GM21360 (cell line): Measurements from ENCODE around the gene KMT2C.
"Not testable (repeated sequence)": the region's sequence is repeated elsewhere in the genome, so short reads cannot be mapped to it uniquely, and the experiment has no call there.

Experiments
- ATAC-seq: cut with Tn5 transposase; IDR thresholded peaks from one replicate; pipeline ENCODE4 v1.9.1; 2021; ENCODE audit warnings: mild to moderate bottlenecking, moderate library complexity; ENCODE audit not compliant: unreplicated experiment

The KMT2C gene

DNA sequence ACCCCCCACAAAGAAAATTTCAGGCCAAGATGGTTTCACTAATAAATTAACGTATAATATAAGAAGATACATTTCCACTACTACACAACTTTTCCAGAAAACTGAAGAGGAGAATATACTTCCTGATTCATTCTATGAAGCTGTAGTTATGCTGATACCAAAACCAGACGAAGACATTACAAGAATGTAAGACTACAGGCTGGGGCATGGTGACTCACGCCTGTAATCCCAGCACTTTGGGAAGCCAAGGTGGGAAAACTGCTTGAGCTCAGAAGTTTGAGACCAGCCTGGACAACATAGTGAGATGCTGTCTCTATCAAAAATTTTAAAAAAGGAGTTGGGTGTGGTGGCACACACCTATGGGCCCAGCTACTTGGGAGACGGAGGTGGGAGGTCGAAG lies 201.4 kb downstream of the KMT2C start:
- not testable (repeated sequence) for ATAC-seq

DNA sequence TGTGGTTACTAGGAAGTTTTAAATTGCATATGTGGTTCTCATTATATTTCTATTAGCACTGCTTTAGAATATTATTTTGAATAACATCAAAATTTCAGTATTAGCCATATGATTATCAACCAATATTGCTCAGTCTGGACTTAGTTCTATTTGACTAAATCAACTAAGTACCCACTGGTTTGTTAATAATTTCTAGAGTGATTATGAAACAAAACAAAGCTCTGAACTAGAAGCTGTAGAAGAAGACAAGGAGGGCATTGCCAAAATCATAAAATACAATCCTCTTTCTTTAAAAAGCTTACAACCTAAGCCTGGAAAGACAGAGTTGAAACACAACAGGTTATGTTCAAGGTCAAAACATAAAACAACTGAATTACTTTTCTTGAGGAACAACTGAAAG lies 204.7 kb downstream of the KMT2C start:
- no peak for ATAC-seq

GRCh38 chr7:152219556-152219955 lies 216.2 kb downstream of the KMT2C start:
- not testable (repeated sequence) for ATAC-seq

DNA sequence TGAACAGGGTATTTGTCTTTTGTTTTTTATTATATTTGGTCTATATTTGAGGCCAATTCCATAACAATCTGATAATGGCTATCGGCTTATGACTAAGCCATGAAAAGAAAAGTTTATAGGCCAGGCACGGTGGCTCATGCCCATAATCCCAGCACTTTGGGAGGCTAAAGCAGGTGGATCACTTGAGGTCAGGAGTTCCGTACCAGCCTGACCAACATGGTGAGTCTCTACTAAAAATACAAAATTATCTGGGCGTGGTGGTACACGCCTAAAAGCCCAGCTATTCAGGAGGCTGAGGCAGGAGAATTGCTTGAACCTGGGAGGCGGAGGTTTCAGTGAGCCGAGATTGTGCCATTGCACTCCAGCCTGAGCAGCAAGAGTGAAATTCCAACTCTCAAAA lies 227.0 kb downstream of the KMT2C start:
- not testable (repeated sequence) for ATAC-seq

DNA sequence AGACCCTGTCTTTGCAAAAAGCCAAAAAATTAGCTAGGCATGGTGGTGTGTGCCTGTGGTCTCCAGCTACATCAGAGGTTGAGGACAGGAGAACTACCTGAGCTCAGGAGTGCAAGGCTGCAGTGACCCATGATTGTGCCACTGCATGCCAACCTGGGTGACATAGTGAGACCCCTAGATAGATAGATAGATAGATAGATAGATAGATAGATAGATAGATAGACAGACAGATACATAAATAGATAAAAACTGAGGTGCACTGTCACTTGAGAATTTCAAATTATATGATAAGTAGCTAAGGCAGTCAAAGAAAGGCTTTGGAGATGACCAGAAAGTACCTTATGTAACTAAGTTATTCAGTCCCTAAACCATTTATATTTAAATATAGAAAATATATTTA lies 231.4 kb downstream of the KMT2C start:
- ATAC-seq = not testable (repeated sequence)

- no peak for ATAC-seq
Measured at GRCh38 chr7:152203095-152203494, 232.7 kb downstream of the KMT2C start.

DNA sequence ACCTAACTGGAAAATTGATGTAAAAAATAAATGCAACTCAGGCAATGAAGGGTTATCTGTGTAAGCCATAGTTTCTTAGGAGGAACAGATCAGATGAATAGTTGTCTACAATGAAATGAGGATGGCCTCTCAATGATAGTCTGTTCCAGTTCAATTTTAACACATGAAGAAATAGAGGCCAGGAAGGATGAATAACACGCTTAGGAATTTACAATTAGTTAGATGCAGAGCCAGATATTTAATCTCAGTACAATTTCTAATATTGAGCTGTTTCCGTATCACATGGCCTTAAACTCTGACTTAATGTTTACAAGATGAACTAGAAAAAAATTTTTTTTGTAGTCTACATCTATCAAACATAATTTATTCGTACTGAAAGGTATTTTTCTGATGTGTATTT lies 233.7 kb downstream of the KMT2C start:
- ATAC-seq = no peak

DNA sequence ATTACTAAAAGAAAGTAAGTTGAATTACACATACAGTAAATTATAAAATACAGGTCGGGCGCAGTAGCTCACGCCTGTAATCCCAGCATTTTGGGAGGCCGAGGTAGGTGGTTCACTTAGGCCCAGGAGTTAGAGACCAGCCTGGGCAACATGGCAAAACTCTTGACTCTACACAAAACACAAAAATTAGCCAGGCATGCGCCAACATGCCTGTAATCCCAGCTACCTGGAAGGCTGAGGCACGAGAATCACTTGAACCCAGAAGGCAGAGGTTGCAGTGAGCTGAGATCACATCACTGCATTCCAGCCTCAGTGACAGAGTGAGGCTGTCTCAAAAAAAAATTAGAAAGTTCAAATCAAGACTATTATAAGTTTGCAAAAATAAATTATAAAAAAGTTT lies 235.4 kb downstream of the KMT2C start:
- no peak for ATAC-seq

- no peak for ATAC-seq
Measured at GRCh38 chr7:152196391-152196790, 239.4 kb downstream of the KMT2C start.

- ATAC-seq = no peak
Measured at GRCh38 chr7:152193880-152194279, 241.9 kb downstream of the KMT2C start.

- no peak for ATAC-seq
Measured at GRCh38 chr7:152189061-152189460, 246.7 kb downstream of the KMT2C start.

- no peak for ATAC-seq
Measured at GRCh38 chr7:152185558-152185957, 250.2 kb downstream of the KMT2C start.

DNA sequence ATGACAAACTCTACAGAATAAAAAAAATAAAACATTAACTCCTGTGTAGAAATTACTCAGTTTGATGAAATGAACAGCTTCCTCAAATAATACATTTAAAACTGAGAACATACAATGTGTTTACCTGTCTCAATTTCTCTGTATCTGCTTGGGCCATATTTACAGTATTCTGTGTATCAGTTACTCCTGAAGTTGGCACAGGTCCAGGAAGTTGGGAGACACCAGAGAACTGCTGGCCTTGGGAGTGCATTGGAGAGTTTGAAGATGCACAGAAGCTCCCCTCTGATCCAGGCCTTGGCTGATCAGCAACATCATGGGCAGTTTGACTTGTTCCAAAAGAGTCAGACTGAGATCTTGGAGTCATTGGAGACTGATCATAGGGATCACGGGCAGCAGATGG lies 255.2 kb downstream of the KMT2C start:
- no peak for ATAC-seq

- ATAC-seq = no peak
Measured at GRCh38 chr7:152180048-152180447, 255.8 kb downstream of the KMT2C start.

DNA sequence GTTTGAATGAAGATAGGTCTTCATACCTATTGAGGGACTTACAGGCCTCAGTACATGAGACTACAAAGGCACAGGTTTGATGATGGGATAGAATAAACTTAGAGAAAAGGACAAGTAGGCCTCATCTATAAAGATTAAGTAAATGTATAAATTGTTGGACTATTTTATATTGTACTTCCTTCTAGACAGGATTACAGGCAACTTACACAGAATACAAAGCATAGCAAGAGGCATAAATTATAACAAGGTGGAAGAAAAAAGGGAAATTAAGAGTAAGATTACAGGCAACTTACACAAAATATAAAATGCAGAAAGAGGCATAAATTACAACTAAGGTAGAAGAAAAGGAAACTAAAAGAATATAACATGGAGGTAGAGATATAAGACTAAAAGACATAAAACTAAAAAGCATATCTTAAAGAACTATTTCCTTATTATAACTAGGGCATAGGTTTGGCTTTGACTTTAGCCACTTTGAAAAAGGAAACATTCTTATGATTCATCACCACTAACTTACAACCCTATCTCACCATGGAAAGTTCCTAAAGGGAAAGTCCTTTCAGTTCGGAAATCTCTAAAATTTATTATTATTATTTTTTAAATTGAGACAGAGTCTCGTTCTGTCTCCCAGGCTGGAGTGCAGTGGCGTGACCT lies 257.3 kb downstream of the KMT2C start:
- ATAC-seq = no peak

DNA sequence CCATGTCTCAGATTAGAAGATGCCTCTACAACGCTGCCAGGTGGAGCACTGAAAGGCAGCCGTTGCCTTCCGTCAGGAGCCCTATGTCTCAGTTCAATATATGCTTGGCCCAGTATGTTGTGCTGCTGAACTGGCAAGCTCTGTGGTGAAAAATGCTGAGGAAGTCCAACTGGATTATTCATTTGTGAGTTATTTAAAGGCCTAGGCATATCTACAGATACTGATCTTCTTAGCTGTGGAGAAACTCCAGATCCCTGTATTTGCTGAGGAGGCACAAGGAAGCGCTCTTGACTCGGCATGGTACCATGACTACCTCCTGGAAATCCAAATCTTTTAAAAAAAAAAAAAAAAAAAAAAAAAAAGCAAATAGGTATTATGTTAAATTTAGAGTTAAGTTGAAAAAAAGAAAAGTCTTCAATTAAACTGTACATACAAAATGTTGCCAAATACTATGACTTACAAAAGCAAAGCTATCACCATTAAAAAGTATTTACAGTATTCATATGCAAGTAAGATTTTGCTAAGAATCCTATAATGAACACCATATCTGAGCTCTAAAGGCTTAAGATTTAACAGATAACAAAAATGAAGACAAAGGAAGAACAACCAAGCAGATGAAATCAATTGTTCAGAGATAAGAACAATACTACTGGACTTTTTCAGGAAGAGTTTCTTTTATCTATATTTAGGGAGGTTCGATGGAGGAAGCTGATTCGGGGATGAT lies 258.0 kb downstream of the KMT2C start:
- no peak for ATAC-seq

DNA sequence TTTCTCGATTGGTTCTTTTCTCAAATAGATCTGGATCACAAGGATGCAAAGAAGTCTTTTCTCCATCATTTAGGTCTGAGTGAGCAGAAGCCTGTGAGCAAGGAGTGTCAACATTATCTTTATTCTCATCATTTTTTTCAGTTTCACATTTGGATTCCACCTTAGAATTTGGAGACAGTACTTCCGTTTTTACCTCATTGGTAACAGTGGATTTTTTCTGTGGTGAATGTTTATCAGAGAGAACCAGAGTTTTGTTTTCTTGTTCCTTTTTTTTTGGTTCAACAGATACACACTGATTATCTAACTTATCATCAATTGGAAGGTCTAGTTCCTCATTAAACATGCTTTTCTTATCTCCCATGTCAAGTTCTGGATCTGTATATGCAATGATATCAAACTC lies 259.0 kb downstream of the KMT2C start:
- ATAC-seq = peak; percentile 69

- no peak for ATAC-seq
Measured at GRCh38 chr7:152173372-152174070, 262.3 kb downstream of the KMT2C start.

- ATAC-seq = no peak
Measured at GRCh38 chr7:152162287-152162686, 273.5 kb downstream of the KMT2C start.

DNA sequence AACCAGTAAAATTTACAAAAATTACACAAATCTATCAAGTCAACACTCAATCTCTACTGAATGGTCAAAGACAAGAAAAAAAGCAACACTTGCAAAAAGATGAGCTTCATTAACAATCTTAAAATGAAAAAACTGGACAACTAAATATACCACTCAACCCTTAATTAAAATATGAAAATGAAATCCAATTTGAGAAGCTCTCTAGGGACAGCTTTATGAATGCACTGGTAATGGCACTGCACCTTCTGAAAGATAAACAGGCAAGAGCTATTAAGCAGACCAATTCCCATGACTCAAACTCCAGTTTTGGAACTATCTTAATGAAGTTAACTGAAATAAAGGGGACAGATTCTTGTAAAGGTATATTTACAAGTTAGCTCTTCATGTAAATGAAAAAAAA lies 274.6 kb downstream of the KMT2C start:
- ATAC-seq = no peak

- peak; percentile 87 for ATAC-seq
Measured at GRCh38 chr7:152158801-152159587, 276.8 kb downstream of the KMT2C start.
